K562 (cell line): ENCODE data around the gene HLA-DQB1. TPM values are rescaled to one million over a fixed set of nuclear protein-coding genes. Genes with fewer than 3 reads are reported as not detected.
"Not testable (repeated sequence)": the region's sequence is repeated elsewhere in the genome, so short reads cannot be mapped to it uniquely, and the experiment has no call there.

Source experiments
- ATAC-seq: fragments of 200-7000 bp; cut with Tn5 transposase; 3 replicates; pipeline ENCODE4 v1.9.1; 2020; ENCODE audit warnings: moderate library complexity
- BruUV-seq: library from RNA; stranded (reverse); fragments of 400-500 nt; replicated peaks from 2 replicates; lab custom pipeline; 2021; lab: Mats Ljungman, UMichigan
- CTCF ChIA-PET: fragments of 300-600 bp; formaldehyde crosslinking; extraction: SDS; loops from one replicate; lab custom pipeline; 2021; ENCODE audit warnings: low intra/inter-chr PET ratio; lab: Yijun Ruan, JAX
- POLR2A ChIA-PET: fragments of 300-600, 350-650 bp; sonication (Branson Sonifier 250); formaldehyde crosslinking; extraction: SDS; loops from one replicate; lab custom pipeline; 2021; ENCODE audit warnings: antibody characterized with exemption, inconsistent platforms; lab: Yijun Ruan, JAX
- DNase-seq, 4 experiments: peaks; one replicate each; pipeline versions ENCODE4 v3.0.0 to v3.0.0-alpha.2; 2011 to 2018; ENCODE audit warnings: low spot score in 3 of 4, mixed read lengths in 3 of 4; ENCODE audit errors: extremely low read depth in 1 of 4
- FAIRE-seq: peaks from 2 replicates; lab custom pipeline; 2011; peaks lifted over from hg19 to GRCh38; lab: Jason Lieb, UNC
- H2AFZ ChIP-seq: 2 replicates; pipeline ENCODE4 v1.6.0; 2011; ENCODE audit warnings: low read depth, low read length, control low read depth, inconsistent platforms
- H3K27ac ChIP-seq: fragments of 200-600 bp; 3 replicates; pipeline ENCODE4 v1.8.0; 2011; ENCODE audit warnings: low read depth, mild to moderate bottlenecking, control low read depth, inconsistent platforms, low read length, moderate library complexity, mixed read lengths; ENCODE audit errors: extremely low read depth
- H3K27me3 ChIP-seq, 2 experiments: fragments of 300-600 bp in 1 of 2; 2 replicates in 1 of 2; 3 replicates in 1 of 2; pipeline versions ENCODE4 v1.6.0 to v1.8.0; 2011; ENCODE audit warnings: inconsistent platforms in 2 of 2, low read length in 2 of 2, mild to moderate bottlenecking in 1 of 2, mixed read lengths in 1 of 2, moderate library complexity in 1 of 2; ENCODE audit not compliant: control insufficient read depth in 2 of 2, insufficient read depth in 2 of 2
- H3K36me3 ChIP-seq: fragments of 300-600 bp; 3 replicates; pipeline ENCODE4 v1.8.0; 2011; ENCODE audit warnings: mild to moderate bottlenecking, low read length, inconsistent platforms; ENCODE audit not compliant: control insufficient read depth, insufficient read depth
- H3K4me1 ChIP-seq, 2 experiments: fragments of 200-600 bp in 1 of 2; replicated peaks in 1 of 2; 2 replicates in 1 of 2; 3 replicates in 1 of 2; pipeline versions ENCODE4 v1.5.1 to v1.8.0; 2011; ENCODE audit warnings: inconsistent platforms in 2 of 2, low read length in 2 of 2, mild to moderate bottlenecking in 1 of 2, mixed read lengths in 1 of 2, moderate library complexity in 1 of 2; ENCODE audit not compliant: control insufficient read depth in 2 of 2, insufficient read depth in 2 of 2
- H3K4me2 ChIP-seq: 2 replicates; pipeline ENCODE4 v1.6.1; 2011; ENCODE audit warnings: low read length, control low read depth, inconsistent platforms, mixed read lengths; ENCODE audit not compliant: insufficient read depth
- H3K4me3 ChIP-seq: fragments of 200-600 bp; sonication (generic), shearing (Covaris generic); 2 replicates; pipeline ENCODE4 v1.5.1; 2016; ENCODE audit warnings: control low read depth, inconsistent platforms
- H3K79me2 ChIP-seq: fragments of 200-600 bp; 3 replicates; pipeline ENCODE4 v1.8.0; 2011; ENCODE audit warnings: low read length, inconsistent platforms; ENCODE audit not compliant: control insufficient read depth, insufficient read depth
- H3K9ac ChIP-seq, 2 experiments: 2 replicates each; pipeline versions ENCODE4 v1.6.0 to v1.6.1; 2011; ENCODE audit warnings: low read depth in 2 of 2, low read length in 2 of 2, control low read depth in 1 of 2, inconsistent platforms in 1 of 2, mild to moderate bottlenecking in 1 of 2, mixed read lengths in 1 of 2; ENCODE audit not compliant: insufficient read depth in 1 of 2
- H3K9me1 ChIP-seq: one replicate; pipeline ENCODE4 v1.6.0; 2011; ENCODE audit warnings: inconsistent platforms, mild to moderate bottlenecking, low read length, moderate library complexity; ENCODE audit not compliant: control insufficient read depth, insufficient read depth
- H3K9me3 ChIP-seq: replicated peaks from 2 replicates; pipeline ENCODE4 v1.5.1; 2011; ENCODE audit warnings: low read depth, low read length, inconsistent platforms; ENCODE audit not compliant: control insufficient read depth, insufficient read depth
- H4K20me1 ChIP-seq: replicated peaks from 2 replicates; pipeline ENCODE4 v1.6.1; 2011; ENCODE audit warnings: low read length, inconsistent platforms, mixed read lengths; ENCODE audit not compliant: control insufficient read depth, insufficient read depth
- BACH1 ChIP-seq: fragments of 200-800 bp; sonication (Bioruptor generic); IDR thresholded peaks from 2 replicates; pipeline ENCODE4 v1.6.1; 2016; ENCODE audit warnings: missing genetic modification characterization, missing compliant biosample characterization
- ELF4 ChIP-seq: fragments of 450-650 bp; formaldehyde crosslinking; IDR thresholded peaks from 2 replicates; pipeline ENCODE4 v1.4.0; 2022; ENCODE audit warnings: missing genetic modification characterization
- KAT2B ChIP-seq: IDR thresholded peaks from one replicate; pipeline ENCODE4 v1.6.1; 2012; ENCODE audit warnings: low read depth, mild to moderate bottlenecking, control low read depth, inconsistent platforms, low read length, moderate library complexity
- PML ChIP-seq: IDR thresholded peaks from 2 replicates; pipeline ENCODE4 v1.6.1; 2012; ENCODE audit warnings: low read length, inconsistent platforms
- RBBP5 ChIP-seq: fragments of 200-600 bp; sonication (generic); IDR thresholded peaks from 2 replicates; pipeline ENCODE4 v1.6.1; 2012; ENCODE audit warnings: borderline replicate concordance, mild to moderate bottlenecking, low read length, control low read depth, inconsistent platforms; ENCODE audit not compliant: insufficient read depth, poor library complexity, severe bottlenecking
- ZBED1 ChIP-seq: IDR thresholded peaks from 2 replicates; pipeline ENCODE4 v1.6.1; 2014
- ZNF778 ChIP-seq: fragments of 450-650 bp; formaldehyde crosslinking; IDR thresholded peaks from 2 replicates; pipeline ENCODE4 v1.4.0; 2020; ENCODE audit warnings: mild to moderate bottlenecking, moderate library complexity
- WGBS: fragments of 100-300 bp; shearing (Covaris generic); methylation state at CpG from one replicate; pipeline ENCODE4 v1.1.6; 2016; ENCODE audit warnings: low coverage, mixed read lengths; ENCODE audit not compliant: insufficient coverage; ENCODE audit errors: missing lambda C conversion rate; 5-methylcytosine and 5-hydroxymethylcytosine counted together
- in situ Hi-C: fragments of 300-500 bp; cut with MboI; formaldehyde crosslinking; loops from 4 replicates; pipeline ENCODE4 v1.15.0; 2018; ENCODE audit warnings: inconsistent platforms, mixed read lengths
- intact Hi-C: fragments of 100-400 bp; cut with micrococcal nuclease; formaldehyde crosslinking; loops from 2 replicates; pipeline ENCODE4 v1.14.2; 2022
- polyA plus RNA-seq, 8 experiments: library from polyadenylated mRNA; depleted of rRNA in 4 of 8; stranded (reverse) in 5 of 8; unstranded in 3 of 8; fragments of >200 nt; fragmentation: Nextera tagmentation in 2 of 8; fragmentation: Illumina TruSeq in 1 of 8; extraction: Ambion mirVana in 2 of 8; extraction: Trizol in 1 of 8; gene quantifications; 2 replicates each; pipeline versions ENCODE4 v1.2.1 to v1.2.3, GENCODE V29; 2011 to 2014; ENCODE audit warnings: inconsistent platforms in 1 of 8, missing spikeins in 1 of 8
- total RNA-seq, 7 experiments: library from RNA; depleted of rRNA in 6 of 7; stranded (reverse); fragments of >200 nt in 6 of 7; fragmentation: Illumina TruSeq in 2 of 7; extraction: Trizol in 2 of 7; gene quantifications; 2 replicates each; pipeline versions ENCODE4 v1.2.1 to v1.2.3, GENCODE V29; 2011 to 2021; ENCODE audit warnings: low replicate concordance in 1 of 7
- TF ChIP-seq, protein P1 (sequence below): fragments of 250-450 bp; sonication (Bioruptor Pico); IDR thresholded peaks from 2 replicates; pipeline ENCODE4 v1.4.0; 2020; ENCODE audit warnings: mild to moderate bottlenecking
- TF ChIP-seq, protein P2 (sequence below), 2 experiments: IDR thresholded peaks in 1 of 2; conservative IDR thresholded peaks in 1 of 2; 2 replicates each; pipeline ENCODE4 v1.6.1; 2016; ENCODE audit warnings: low read depth in 2 of 2, mild to moderate bottlenecking in 1 of 2, missing compliant biosample characterization in 1 of 2, missing genetic modification characterization in 1 of 2, moderate library complexity in 1 of 2

Gene HLA-DQB1
- total and polyA plus RNA-seq, 9 of the 15 experiments (the other 6 are each of a cell fraction or from before 2014, with no cell fraction given), result 0.29 TPM; not detected in 8

GRCh38 chr6:32641785-32642719 is 24.4 kb downstream of the HLA-DQB1 start:
- H3K9me1 ChIP-seq, FAIRE-seq, BruUV-seq, POLR2A ChIA-PET, ATAC-seq, H3K27ac ChIP-seq, H3K4me3 ChIP-seq, H3K79me2 ChIP-seq, DNase-seq, H3K4me2 ChIP-seq, H3K36me3 ChIP-seq, intact Hi-C loops, CTCF ChIA-PET, H2AFZ ChIP-seq, H4K20me1 ChIP-seq, in situ Hi-C loops, H3K27me3 ChIP-seq, H3K9me3 ChIP-seq, H3K9ac ChIP-seq, H3K4me1 ChIP-seq: not testable (repeated sequence)
- 0% methylated on average over 2 of the region's 2 CpGs for WGBS

GRCh38 chr6:32641122-32641521 is 25.3 kb downstream of the HLA-DQB1 start:
- 5% methylated on average over 3 of the region's 6 CpGs for WGBS
- TF ChIP-seq, protein P1, sequence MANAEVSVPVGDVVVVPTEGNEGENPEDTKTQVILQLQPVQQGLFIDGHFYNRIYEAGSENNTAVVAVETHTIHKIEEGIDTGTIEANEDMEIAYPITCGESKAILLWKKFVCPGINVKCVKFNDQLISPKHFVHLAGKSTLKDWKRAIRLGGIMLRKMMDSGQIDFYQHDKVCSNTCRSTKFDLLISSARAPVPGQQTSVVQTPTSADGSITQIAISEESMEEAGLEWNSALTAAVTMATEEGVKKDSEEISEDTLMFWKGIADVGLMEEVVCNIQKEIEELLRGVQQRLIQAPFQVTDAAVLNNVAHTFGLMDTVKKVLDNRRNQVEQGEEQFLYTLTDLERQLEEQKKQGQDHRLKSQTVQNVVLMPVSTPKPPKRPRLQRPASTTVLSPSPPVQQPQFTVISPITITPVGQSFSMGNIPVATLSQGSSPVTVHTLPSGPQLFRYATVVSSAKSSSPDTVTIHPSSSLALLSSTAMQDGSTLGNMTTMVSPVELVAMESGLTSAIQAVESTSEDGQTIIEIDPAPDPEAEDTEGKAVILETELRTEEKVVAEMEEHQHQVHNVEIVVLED (CRISPR knock-in tag), result no peak
- TF ChIP-seq ZBED1 (no peak), ELF4 (CRISPR knock-in tag) (no peak), RBBP5 (no peak), BACH1 (tag) (no peak), PML (no peak), ZNF778 (no peak), KAT2B (no peak)
- TF ChIP-seq, protein P2, sequence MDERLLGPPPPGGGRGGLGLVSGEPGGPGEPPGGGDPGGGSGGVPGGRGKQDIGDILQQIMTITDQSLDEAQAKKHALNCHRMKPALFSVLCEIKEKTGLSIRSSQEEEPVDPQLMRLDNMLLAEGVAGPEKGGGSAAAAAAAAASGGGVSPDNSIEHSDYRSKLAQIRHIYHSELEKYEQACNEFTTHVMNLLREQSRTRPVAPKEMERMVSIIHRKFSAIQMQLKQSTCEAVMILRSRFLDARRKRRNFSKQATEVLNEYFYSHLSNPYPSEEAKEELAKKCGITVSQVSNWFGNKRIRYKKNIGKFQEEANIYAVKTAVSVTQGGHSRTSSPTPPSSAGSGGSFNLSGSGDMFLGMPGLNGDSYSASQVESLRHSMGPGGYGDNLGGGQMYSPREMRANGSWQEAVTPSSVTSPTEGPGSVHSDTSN (CRISPR knock-in tag; IDR thresholded peaks at IDR 0.05; ENCODE audit: low read depth), result no peak
- TF ChIP-seq, protein P2 (tag; conservative IDR thresholded peaks at IDR 0.05; ENCODE audit: low read depth), result no peak

More at GRCh38 chr6:32641122-32641521, 25.3 kb downstream of the HLA-DQB1 start:
- Histone ChIP-seq H3K36me3 (no peaks in the 10 kb centered on the region), H3K4me2 (no peak overlapping the region), H3K4me1 (no peaks in the 10 kb centered on the region), H4K20me1 (no peaks in the 10 kb centered on the region), H3K9me1 (no peaks in the 10 kb centered on the region), H2AFZ (no peak overlapping the region), H3K27ac (no peak overlapping the region), H3K9me3 (no peaks in the 10 kb centered on the region), H3K9ac (no peak overlapping the region), H3K27me3 (no peaks in the 10 kb centered on the region), H3K4me3 (no peak overlapping the region), H3K79me2 (no peaks in the 10 kb centered on the region)
- ATAC-seq (no peak), FAIRE-seq (no peak), DNase-seq (no peak)
- intact Hi-C loops, result no loop called here
- CTCF ChIA-PET, result no interaction called here
- POLR2A ChIA-PET, result no interaction called here
- in situ Hi-C loops, result no loop called here
- no TSS peak for BruUV-seq
